Measurements from ENCODE around the gene BCL2L2. TPM values are rescaled to one million over a fixed set of nuclear protein-coding genes. Genes with fewer than 3 reads are reported as not detected.
"Not testable (repeated sequence)": the region's sequence is repeated elsewhere in the genome, so short reads cannot be mapped to it uniquely, and the experiment has no call there.

Gene BCL2L2
- total RNA-seq, 1 experiment from 2014 or later, result 17.1 TPM

DNA sequence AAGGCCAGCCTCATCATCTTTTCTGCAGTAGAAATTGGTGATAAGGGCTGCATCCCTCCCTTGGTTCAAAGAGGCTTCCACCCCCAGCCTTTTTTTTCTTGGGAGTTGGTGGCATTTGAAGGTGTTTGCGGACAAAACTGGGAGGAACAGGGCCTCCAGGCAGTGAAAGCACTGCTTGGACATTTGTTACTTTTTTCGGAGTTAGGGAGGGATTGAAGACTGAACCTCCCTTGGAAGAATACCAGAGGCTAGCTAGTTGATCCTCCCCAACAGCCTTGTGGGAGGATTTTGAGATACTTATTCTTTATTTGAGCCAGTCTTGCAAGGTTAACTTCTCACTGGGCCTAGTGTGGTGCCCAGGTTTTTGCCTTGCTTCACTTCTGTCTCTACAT is 17.8 kb downstream of the BCL2L2 start:
- no peak for DNase-seq (ENCODE audit: low read depth)

DNA sequence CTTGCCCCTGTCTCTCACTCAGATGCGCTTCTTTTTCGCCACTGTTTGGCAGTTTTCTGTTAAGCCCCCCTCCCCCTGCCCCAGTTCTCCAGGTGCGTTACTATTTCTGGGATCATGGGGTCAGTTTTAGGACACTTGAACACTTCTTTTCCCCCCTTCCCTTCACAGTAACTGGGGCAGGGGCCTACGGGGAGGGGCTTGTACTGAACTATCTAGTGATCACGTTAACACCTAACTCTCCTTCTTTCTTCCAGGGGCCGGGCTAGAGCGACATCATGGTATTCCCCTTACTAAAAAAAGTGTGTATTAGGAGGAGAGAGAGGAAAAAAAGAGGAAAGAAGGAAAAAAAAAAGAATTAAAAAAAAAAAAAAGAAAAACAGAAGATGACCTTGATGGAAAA is 18.4 kb downstream of the BCL2L2 start:
- DNase-seq (ENCODE audit: low read depth), result no peak

DNA sequence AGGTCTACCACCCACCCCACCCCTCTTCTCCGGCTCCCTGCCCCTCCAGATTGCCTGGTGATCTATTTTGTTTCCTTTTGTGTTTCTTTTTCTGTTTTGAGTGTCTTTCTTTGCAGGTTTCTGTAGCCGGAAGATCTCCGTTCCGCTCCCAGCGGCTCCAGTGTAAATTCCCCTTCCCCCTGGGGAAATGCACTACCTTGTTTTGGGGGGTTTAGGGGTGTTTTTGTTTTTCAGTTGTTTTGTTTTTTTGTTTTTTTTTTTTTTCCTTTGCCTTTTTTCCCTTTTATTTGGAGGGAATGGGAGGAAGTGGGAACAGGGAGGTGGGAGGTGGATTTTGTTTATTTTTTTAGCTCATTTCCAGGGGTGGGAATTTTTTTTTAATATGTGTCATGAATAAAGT is 19.1 kb downstream of the BCL2L2 start:
- DNase-seq (ENCODE audit: low read depth), result not testable (repeated sequence)

DNA sequence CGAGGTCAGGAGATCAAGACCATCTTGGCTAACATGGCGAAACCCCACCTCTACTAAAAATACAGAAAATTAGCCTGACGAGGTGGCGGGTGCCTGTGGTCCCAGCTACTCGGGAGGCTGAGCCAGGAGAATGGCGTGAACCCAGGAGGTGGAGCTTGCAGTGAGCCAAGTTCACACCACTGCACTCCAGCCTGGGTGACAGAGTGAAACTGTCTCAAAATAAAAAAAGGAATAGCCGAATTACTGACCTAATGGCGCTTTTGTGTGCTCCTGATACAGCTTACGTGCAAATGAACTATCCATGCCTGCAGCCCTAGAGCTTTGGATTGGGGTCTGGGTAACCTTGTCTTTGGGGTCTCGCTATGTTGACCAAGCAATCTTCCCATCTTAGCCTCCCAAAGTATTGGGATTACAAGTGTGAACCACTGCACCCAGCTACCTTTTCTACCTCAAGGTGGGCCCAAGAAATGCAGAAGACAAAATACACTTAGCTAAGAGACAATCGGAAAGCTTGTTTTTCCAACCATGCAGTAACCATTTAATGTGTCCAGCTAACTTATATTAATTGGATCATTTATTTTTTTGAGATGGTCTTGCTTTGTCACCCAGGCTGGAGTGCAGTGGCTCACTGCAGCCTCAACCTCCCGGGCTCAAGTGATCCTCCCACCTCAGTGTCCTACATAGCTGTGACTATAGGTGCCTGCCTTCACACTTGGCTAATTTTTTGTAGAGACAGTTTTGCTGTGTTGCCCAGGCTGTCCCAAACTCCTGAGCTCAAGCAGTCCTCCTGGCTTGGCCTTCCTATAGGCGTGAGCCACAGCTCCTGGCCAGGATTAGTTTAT is 20.1 kb downstream of the BCL2L2 start:
- no peak for DNase-seq (ENCODE audit: low read depth)

DNA sequence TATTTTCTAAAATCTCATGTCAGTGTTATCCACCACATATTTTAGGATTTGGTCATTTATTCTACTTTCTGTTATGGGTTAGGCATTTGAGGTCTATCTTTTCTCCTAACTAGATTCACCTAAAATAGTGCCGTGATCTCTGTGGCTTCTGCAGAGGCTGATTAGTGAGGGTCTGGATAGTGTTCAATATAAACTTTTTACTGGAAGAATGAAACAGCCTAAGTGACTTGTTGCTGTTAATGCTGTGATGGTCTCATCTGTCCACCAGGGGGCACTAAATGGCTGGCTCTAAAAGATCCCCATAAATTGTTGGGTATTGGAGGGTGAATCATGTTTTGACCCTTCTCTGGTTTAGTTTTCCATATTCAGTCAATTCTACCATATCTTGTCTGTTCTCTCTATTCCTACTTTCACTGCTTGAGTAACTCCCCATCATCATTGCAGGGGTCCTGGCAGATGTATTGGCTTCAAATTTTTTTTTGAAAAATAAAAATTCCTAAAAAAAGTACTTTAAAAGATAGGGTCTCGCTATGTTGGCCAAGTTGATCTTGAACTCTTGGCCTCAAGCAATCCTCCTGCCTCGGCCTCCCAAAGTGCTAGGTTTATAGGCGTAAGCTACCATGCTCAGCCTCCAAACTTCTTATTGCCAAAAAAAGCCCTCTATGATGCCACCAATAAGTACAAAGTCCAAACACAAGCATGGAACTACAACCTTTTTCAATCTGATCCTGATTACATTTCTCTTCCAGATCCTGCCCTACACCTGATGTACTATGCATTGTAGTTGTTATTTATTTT is 21.5 kb downstream of the BCL2L2 start:
- DNase-seq (ENCODE audit: low read depth), result peak; percentile 72

DNA sequence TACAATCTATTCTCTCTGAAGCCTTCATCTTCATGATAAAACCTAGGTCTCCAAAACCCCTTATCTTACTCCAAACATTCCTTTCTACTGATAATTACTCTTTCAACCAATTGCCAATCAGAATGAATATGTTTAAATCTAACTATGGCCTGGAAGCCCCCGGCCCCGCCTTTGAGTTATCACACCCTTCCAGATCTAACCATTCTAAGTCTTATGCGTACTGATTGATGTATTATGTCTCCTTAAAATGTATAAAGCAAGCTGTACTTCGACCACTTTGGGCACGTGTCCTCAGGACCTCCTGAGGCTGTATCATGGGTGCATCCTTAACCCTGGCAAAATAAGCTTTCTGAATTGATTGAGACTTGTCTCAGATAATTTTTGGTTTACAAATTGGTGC is 29.0 kb downstream of the BCL2L2 start:
- DNase-seq (ENCODE audit: low read depth), result no peak

DNA sequence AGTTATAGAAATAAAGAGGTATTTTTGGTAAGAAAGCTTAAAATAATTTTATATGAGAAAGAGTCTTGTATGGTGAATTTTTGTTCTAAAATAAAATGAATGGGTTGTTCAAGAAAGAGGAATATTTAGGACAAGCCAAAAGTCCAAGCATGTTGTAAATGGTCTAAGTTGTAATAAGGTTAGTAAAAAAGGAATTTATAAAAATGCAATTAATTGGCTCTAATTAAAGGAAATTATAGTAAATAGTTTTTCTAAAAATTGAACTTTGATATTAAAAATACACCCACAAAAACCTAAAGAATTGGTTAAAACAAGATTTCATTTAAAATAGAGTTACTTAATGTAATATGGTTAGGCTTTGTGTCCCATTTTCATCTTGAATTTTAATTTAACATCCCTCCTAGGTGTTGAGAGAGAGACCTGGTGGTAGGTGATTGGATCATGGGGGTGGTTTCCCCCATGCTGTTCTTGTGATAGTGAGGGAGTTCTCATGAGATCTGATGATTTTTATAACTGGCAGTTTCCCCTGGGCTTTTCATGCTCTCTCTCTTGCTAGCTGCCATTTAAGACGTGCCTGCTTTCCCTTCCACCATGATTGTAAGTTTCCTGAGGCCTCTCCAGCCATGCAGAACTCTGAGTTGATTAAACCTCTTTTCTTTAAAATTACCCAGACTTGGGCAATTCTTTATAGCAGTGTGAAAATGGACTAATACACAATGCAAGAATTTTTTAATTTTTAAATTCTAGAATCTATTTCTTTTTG is 33.1 kb downstream of the BCL2L2 start:
- no peak for DNase-seq (ENCODE audit: low read depth)

DNA sequence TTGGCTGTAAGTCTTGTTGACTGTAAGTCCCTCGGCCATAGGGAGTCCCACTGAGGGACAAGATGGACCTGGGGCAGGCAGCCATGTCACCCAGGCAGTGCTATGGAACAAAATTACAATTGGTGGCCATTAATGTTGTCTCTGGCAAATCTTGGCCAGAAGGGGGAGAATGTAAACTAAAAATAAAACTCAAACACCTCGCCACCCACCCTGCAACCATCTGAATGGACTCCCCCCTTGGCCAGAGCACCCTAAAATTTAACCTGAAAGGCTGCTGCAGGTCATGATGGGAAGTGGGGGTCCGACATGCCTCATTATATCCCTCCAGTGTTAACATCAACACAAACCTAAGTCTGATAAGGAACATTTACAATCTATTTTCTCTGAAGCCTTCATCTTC is 37.8 kb downstream of the BCL2L2 start:
- DNase-seq (ENCODE audit: low read depth), result no peak

DNA sequence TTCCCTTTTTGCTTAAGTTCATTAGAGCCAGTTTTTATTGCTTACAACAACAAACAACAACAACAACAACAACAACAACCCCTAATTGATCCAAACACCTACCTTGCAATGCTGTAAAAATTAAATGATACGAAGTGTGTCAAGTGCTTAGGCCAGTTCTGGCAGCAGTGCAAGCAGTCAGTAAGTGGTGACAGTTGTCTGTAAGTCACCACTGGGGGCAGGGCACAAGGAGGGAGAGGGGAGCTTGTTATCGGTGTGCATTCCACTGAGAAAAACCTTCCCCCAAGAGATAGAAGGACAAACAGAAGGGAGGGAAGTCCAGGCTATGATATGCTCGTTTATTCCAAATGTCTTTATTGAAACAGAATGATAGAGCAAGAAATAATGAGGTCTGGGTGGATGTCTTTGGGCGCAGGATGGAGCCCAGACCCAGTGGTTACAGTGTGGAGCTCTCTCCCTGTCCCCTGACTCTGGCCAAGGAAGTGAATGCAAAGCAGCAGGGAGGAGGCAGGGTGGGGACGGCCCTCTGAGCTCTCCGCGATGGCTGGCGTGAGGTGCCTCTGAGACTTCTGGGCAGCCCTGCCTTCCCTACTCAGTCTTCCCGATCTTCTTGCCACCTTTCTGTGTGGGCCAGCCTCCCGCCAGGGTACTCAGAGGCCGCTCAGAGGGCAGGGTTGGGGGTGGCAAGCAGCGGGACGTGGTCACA is 39.5 kb downstream of the BCL2L2 start:
- no peak for DNase-seq (ENCODE audit: low read depth)

DNA sequence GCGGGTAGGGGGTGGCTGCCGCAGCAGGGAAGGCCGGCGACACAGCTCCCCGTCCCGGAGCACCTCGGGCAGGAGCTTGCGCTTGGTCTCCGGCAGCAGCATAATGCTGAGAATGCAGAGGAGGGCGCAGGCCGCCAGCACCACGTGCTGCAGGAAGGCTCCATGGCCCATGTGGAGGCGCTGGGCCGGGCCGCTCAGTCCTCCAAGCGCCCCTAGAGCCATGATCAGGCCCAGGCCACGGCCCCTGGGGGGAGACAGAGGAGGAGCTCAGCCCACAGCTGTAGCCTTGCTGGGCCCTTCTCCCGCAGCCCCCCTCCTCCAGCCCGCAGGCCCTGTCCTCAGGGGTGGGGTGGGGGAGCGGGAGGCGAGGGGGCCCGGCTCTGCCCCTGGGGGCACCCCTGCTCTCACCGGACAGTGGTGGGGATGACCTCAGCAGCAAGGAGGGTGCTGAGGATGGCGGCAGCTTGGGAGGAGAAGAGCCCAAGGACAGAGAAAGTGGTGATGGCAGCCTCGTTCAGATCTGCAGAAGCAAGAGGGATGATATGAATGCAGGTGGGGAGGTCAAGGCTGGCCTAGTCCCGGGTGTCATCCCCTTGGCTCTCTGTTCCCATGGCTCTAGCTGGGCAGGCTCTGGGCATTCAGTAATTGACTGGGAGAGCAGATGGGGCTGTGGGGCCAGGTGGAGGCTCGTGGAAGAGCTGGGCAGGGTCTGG is 40.2 kb downstream of the BCL2L2 start:
- no peak for DNase-seq (ENCODE audit: low read depth)

DNA sequence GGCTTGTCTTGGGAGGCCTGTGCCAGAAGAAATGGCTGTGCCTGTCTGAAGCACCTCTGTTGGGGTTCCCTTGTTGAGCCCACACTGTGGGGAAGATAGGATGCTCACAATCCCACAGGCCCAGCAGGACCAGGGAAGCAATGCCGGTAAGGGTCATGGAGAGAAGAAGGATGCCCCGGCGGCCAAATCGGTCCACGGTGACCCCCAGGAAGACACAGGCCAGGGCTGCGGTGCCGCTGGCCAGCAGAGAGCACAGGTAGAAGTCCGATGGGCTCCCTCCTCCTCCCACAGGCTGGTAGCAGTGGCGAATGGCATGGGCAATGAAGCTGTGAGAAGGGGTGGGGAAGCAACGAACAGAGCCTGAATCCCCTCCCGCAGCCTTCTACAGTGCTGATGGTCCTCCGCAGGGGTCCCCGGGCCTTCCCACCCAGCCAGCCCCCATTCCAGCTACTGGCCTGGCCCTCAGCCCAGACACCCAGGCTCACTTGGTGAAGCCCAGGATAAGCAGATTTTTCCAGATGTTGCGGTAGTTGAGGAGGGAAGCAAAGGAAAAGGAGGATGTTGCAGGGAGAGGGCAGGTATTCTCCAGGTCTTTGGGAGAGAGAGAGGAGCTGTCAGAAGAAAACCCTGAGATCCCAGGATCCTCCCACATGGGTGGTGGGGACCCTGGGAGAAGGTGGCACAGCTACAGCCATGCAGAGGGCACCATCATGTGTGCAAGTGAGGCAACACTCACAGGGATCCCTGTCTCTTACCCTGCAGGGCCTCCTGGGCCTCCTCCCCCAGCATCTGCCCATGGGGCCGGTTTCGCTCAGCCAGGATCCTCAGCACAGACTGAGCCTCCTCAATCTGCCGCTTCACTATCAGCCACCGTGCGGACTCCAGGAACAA is 41.0 kb downstream of the BCL2L2 start:
- DNase-seq (ENCODE audit: low read depth), result no peak

DNA sequence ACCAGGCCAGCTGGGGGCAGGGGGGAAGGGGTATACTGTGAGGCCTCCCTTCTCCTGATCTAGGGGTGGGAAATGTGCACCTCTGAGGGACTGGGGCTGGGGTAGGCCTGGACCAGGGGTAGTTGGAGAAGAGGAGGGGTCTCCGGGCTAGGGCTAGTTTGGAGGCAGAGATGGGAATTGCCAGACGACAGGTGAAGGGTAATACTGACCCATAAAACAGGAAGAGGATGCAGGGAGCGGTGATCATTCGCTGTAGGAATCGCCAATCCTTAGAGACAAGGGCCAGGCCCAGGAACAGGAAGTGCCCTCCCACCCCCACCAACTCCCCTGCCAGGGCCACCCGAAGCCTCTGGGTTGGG is 41.6 kb downstream of the BCL2L2 start:
- no peak for DNase-seq (ENCODE audit: low read depth)

DNA sequence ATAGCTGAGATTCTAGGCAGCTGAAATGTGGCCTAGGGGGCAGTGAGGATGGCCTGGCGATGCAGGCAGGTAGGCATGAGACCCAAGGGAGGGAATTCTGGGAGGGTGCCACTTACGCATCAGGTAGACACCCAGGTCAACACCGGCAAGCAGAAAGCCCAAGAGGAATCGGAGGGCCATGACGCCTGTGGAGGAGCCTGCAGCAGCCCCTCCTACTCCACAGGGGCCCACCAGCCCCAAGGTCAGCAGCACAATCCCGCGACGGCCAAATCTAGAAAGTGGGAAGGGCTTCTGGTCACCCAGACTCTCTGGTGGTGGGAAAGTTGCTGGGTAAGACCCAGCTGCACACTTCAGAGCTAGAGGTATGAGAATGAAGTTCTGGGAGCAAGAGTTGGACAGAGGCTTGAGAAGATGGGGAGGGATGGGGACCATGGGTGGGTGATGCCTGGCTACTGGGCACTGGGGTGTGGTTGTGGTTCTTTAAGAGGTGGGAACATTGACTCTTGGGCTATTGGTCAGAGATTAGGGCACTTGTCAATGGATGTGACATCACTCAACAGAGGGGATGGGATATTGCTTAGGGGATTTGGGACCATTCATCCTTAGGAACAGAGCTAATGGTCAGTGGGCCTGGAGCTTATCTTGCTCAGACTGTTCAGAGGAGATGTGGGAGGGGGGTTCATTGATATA is 42.7 kb downstream of the BCL2L2 start:
- no peak for DNase-seq (ENCODE audit: low read depth)

DNA sequence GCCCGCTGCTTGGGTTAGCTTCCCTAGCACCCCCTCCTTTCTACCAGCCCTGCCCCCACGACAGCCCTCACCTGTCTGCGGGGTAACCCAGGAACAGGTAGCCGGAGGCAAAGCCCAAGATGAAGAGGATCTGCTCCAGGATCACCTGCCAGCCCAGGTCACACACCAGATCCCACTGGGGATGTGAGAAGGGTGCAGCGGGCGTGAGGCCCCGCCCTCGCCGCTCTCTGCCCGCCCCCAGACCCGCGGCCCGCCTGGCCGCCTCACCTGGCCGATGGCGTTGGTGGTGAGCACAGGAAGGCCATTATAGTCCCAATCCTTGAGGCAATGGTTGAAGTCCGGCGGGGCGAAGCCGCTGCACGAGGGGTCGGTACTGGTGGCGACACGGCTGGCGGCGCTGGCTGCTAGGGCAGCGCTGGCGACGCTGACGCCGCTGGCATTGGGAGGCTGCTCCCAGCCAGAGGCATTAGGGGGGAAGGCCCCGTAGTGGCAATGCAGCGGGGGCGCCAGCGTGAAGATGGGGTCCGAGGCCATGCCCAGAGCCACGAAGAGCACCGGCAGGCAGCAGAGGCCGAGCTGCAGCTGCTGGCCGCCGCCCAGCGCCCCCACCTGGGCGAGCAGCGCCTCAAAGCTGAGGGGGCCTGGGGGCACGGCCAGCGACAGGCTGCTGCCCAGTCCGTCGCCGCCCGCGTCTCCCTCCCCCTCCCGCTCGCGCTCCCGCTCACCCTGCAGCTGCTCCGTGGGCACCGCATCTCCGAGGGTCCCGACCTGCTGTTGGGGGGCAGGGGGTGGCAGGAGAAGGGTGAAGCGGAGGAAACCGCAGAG is 45.3 kb downstream of the BCL2L2 start:
- DNase-seq (ENCODE audit: low read depth), result no peak

DNA sequence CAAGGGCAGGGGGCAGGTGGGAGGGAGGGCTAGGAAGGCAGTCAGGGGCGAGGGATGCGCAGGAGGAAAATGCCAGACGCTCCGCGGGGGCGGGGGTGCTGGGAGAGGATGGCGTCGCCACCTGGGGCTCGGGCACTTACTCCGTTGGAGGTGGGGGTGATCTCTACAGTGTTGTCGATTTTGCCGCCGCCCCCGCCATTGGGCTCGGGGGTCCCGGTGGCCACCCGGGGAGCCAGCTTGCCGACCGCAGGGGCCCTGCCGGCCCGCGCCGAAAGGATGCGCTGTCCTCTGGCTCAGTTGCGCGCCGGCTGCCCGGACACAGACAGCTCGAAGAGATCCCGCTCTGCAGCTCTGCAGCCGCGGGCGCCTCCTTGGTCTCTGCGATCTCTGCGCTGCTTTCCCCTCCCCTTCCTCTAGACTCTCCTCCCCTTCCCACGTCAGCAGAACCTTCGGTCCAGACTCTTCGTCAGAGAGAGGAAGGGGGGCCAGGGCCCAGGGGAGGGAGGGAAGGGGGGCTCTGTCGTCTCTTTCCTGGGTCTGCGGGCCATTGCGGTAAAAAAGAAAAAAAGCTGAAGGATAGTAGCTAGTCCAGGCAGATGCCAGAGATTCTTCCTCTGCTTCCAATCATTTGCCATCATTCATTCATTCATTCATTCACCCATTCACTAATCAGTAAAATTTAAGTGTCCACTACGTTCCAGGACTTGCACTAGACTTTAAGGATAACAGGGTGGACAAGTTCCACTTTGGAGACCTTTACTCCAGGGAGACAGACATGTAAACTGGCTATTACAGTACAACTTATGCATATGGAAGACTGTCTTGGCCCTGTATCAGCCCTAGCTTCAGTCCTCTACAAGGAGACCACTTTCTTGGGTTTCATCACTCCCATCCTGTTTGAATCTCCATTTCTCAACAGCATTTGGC is 46.1 kb downstream of the BCL2L2 start, which contains the start of gene SLC22A17:
SLC22A17 (minus strand) TSS at position 382 of the 927 bp plus-strand sequence.
- DNase-seq (ENCODE audit: low read depth), result peak; percentile 72

DNA sequence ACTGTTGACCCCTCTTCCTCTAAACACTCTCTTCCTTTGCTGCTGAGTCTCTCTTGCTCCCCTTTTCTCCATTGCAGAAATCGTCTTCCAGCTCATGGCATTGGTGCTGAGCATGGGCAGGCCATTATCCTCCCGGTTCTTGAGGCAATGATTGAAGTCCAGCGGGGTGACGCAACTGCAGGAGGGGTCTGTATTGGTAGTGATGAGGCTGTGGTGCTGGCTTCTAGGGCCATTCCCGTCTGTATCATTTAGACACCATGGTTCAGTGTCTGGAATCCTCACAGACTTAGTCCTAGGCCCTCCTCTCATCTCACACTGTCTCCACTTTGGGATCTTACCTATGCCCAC is 46.8 kb downstream of the BCL2L2 start:
- DNase-seq (ENCODE audit: low read depth), result no peak

DNA sequence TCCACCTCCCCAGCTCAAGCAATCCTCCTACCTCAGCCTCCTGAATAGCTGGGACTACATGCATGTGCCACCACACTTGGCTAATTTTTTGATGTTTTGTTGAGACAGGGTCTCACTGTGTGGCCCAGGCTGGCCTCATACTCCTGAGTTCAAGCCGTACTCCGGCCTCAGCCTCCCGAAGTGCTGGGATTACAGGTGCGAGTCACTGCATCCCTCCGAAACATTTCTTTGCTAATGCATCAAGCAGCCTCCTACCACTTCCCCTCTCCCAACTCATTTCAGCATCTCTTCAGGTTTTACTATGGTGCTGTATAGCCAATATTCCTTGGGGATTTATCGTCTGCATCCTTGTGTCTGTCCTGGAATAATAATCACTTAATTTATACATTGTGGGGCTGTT is 48.4 kb downstream of the BCL2L2 start:
- DNase-seq (ENCODE audit: low read depth), result no peak
